KMS-11 (cell line): ENCODE results near the gene DISP1.

Source experiments
- H2AFZ ChIP-seq: fragments of 200-600 bp; sonication (generic); 2 replicates; pipeline ENCODE4 v1.6.1; 2016; ENCODE audit warnings: antibody characterized with exemption, mixed run types, low read depth
- H3K27ac ChIP-seq: fragments of 200-600 bp; sonication (generic); 2 replicates; pipeline ENCODE4 v1.6.1; 2016; ENCODE audit warnings: mild to moderate bottlenecking, mixed run types
- H3K27me3 ChIP-seq: fragments of 200-600 bp; sonication (generic); 2 replicates; pipeline ENCODE4 v1.6.1; 2017; ENCODE audit warnings: mild to moderate bottlenecking, low read depth, mixed run types, moderate library complexity; ENCODE audit not compliant: insufficient read depth
- H3K36me3 ChIP-seq: fragments of 200-600 bp; sonication (generic); 2 replicates; pipeline ENCODE4 v1.6.1; 2017; ENCODE audit warnings: mild to moderate bottlenecking, mixed run types; ENCODE audit not compliant: insufficient read depth
- H3K4me1 ChIP-seq: fragments of 200-600 bp; sonication (generic); 2 replicates; pipeline ENCODE4 v1.6.1; 2016; ENCODE audit warnings: mild to moderate bottlenecking, low read depth, mixed run types; ENCODE audit not compliant: poor library complexity, severe bottlenecking
- H3K4me2 ChIP-seq: fragments of 200-600 bp; sonication (generic); 2 replicates; pipeline ENCODE4 v1.7.0; 2016; ENCODE audit warnings: mild to moderate bottlenecking, mixed run types
- H3K4me3 ChIP-seq: fragments of 200-600 bp; sonication (generic); IDR thresholded peaks from 2 replicates; pipeline ENCODE4 v1.6.1; 2017; ENCODE audit warnings: low read depth, low read length, mixed read lengths; ENCODE audit not compliant: insufficient read depth
- H3K79me2 ChIP-seq: fragments of 200-600 bp; sonication (generic); 2 replicates; pipeline ENCODE4 v1.6.1; 2016; ENCODE audit warnings: low read depth, mixed run types; ENCODE audit not compliant: insufficient read depth
- H3K9ac ChIP-seq: fragments of 200-600 bp; sonication (generic); 2 replicates; pipeline ENCODE4 v1.6.1; 2016; ENCODE audit warnings: mild to moderate bottlenecking, mixed run types
- H4K20me1 ChIP-seq: fragments of 200-600 bp; sonication (generic); 2 replicates; pipeline ENCODE4 v1.6.1; 2016; ENCODE audit warnings: mild to moderate bottlenecking, mixed run types; ENCODE audit not compliant: insufficient read depth
- TF ChIP-seq, protein P1 (sequence below): fragments of 200-600 bp; sonication (generic); conservative IDR thresholded peaks from 2 replicates; pipeline ENCODE4 v1.6.1; 2017; ENCODE audit warnings: low read depth, mild to moderate bottlenecking, antibody characterized with exemption, low read length, moderate library complexity, mixed read lengths

Gene DISP1

DNA sequence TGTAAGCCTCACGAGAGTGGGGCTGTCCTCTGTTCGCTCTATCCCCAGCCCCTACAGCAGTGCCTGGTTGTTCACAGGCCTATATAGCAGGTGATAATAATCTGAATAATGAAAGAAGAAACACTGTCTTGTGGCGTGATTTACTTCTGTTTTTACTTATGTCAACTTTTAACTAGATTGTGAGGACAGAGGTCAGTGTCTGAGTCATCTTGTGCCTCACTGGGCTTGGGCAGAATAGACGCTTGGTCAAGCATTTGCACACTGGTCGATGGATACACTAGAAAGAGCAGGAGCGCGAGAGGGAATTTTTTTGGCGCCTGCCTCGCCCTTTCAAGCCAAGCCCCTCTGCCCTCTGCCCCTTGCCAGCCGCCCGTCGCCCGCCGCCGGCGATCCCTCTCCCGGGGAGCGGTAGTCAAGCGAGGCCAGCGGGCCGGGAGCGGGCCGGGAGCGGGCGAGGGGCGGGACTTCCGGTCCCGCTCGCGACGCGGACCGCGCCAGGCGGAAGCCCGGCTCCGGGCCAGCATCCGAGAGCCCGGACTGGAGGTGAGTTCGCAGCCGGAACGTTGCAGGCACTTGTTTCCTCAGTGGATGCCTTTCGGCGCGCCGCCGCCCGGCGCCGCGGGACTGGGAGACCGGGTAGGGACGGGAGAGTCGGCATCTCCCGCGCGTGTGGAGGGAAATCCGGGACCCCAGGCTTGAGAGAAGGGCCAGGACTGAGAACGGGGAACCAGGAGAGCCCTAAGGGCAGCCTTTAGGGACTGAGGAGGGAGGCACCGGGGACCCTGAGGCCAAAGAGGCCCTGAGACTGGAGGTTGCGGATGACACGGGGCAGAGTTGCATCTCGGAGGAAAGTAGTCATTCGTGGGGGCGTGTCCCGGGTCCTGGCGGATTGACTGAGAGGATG is at the start of gene DISP1:
TSS of gene DISP1 (plus strand) at position 504 of the 904 bp plus-strand sequence. CDS start 127,785 bp downstream, outside the sequence.
- Histone ChIP-seq H3K79me2 (peaks cover 14% of the 10 kb centered on the region), H3K4me2 (peak within 1 kb of the TSS; percentile 77), H3K4me1 (peaks cover 15% of the 10 kb centered on the region), H3K27ac (peak within 1 kb of the TSS; percentile 58), H3K27me3 (no peaks in the 10 kb centered on the region), H2AFZ (peak within 1 kb of the TSS; percentile 97), H3K36me3 (no peaks in the 10 kb centered on the region), H4K20me1 (no peaks in the 10 kb centered on the region), H3K4me3 (peak within 1 kb of the TSS; percentile 98), H3K9ac (peak within 1 kb of the TSS; percentile 60)
- TF ChIP-seq, protein P1, sequence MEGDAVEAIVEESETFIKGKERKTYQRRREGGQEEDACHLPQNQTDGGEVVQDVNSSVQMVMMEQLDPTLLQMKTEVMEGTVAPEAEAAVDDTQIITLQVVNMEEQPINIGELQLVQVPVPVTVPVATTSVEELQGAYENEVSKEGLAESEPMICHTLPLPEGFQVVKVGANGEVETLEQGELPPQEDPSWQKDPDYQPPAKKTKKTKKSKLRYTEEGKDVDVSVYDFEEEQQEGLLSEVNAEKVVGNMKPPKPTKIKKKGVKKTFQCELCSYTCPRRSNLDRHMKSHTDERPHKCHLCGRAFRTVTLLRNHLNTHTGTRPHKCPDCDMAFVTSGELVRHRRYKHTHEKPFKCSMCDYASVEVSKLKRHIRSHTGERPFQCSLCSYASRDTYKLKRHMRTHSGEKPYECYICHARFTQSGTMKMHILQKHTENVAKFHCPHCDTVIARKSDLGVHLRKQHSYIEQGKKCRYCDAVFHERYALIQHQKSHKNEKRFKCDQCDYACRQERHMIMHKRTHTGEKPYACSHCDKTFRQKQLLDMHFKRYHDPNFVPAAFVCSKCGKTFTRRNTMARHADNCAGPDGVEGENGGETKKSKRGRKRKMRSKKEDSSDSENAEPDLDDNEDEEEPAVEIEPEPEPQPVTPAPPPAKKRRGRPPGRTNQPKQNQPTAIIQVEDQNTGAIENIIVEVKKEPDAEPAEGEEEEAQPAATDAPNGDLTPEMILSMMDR, result no peak

GRCh38 chr1:222767152-222767571 is 47.7 kb upstream of the DISP1 start:
- Histone ChIP-seq H3K27me3 (no peaks in the 10 kb centered on the region), H2AFZ (no peak overlapping the region), H3K9ac (no peak overlapping the region), H3K4me3 (no peak overlapping the region), H3K4me2 (no peak overlapping the region), H3K4me1 (no peaks in the 10 kb centered on the region), H3K36me3 (no peaks in the 10 kb centered on the region), H3K79me2 (no peaks in the 10 kb centered on the region), H3K27ac (no peak overlapping the region), H4K20me1 (no peaks in the 10 kb centered on the region)
- TF ChIP-seq, protein P1, result no peak

DNA sequence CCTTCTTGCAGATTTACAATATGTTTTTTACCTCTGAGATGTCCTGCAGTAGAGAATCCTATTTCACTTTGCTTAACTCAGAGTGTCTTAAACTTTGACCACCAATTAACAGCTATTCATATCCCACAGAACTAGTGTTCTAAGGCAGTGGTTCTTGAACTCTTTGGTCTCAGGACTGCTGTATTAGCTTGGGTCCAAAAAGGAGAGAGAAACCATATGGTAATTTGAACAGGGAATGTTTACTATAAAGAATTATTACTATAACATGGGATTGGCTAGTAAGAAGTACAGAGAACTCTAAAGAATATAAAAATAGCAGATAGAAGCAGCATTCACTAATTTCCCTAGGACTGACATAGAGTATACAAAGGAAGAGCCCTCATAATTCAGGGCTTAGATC is 46.2 kb upstream of the DISP1 start:
- H3K36me3 ChIP-seq, result no peaks in the 10 kb centered on the region
- TF ChIP-seq, protein P1, result no peak
- H2AFZ ChIP-seq, result no peak overlapping the region
- H3K4me3 ChIP-seq, result no peak overlapping the region
- no peaks in the 10 kb centered on the region for H3K27me3 ChIP-seq
- no peak overlapping the region for H3K27ac ChIP-seq
- no peak overlapping the region for H3K4me2 ChIP-seq
- no peaks in the 10 kb centered on the region for H3K4me1 ChIP-seq
- no peaks in the 10 kb centered on the region for H4K20me1 ChIP-seq
- no peaks in the 10 kb centered on the region for H3K79me2 ChIP-seq
- H3K9ac ChIP-seq, result no peak overlapping the region

GRCh38 chr1:222769181-222769580 is 45.7 kb upstream of the DISP1 start:
- no peaks in the 10 kb centered on the region for H3K4me1 ChIP-seq
- no peaks in the 10 kb centered on the region for H4K20me1 ChIP-seq
- H3K4me2 ChIP-seq, result no peak overlapping the region
- H3K9ac ChIP-seq, result no peak overlapping the region
- H3K79me2 ChIP-seq, result no peaks in the 10 kb centered on the region
- no peak overlapping the region for H3K27ac ChIP-seq
- no peak overlapping the region for H2AFZ ChIP-seq
- no peak overlapping the region for H3K4me3 ChIP-seq
- H3K36me3 ChIP-seq, result no peaks in the 10 kb centered on the region
- TF ChIP-seq, protein P1, result peak; percentile 63; the same call in 1 of the 2 replicates
- H3K27me3 ChIP-seq, result no peaks in the 10 kb centered on the region
